Activated T-cell treated with anti-CD3 and anti-CD28 coated beads for 24 hours (primary cell): Measurements from ENCODE around the gene TRIO.

ENCODE experiments used
- DNase-seq: peaks from one replicate; pipeline ENCODE4 v3.0.0-alpha.2; 2020; ENCODE audit warnings: low read depth

TRIO gene

DNA sequence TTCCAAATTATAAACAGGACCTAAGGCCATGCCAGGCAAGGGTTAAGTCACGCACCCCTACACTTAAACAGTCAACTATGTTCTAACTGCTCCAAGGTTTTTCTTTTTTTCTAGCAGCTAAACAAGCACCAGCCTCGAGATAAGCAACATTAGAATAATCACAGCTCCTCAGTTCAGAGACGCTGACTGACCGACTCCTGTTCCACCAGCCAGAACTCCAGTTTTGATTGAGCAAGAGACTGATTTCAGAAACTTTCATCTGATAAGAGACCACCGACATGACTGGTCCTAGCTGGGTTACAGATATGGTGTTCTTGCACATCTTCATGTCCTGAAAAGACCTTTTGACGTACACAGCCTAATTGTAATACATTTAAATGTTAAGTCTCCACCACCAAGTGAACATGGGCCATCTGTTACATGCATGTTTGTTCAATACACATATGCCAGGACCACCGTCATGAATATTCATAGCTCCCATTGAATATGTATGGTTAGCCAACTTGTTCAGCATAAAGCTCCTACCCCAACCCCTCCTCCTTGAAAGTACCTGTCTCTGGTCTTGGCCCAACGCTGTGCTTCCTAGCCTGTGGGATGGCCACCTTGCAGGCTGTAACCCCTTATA lies 414.8 kb downstream of the TRIO start:
- DNase-seq, result no peak
